DMS153 treated with DMSO at 0.1 percent for 48 hours (cell line): ENCODE measurements around the gene NRCAM.
"Not testable (repeated sequence)": the region's sequence is repeated elsewhere in the genome, so short reads cannot be mapped to it uniquely, and the experiment has no call there.

ENCODE experiments used
- DNase-seq: peaks from one replicate; lab custom pipeline; 2025; ENCODE audit not compliant: unreplicated experiment; lab: John Stamatoyannopoulos, UW

Gene NRCAM

GRCh38 chr7:108289852-108290251, 166.4 kb downstream of the NRCAM start:
- DNase-seq: no peak

GRCh38 chr7:108287857-108288256, 168.4 kb downstream of the NRCAM start:
- no peak for DNase-seq

GRCh38 chr7:108286290-108286904, 169.8 kb downstream of the NRCAM start:
- peak; percentile 61 for DNase-seq

- no peak for DNase-seq
Observed at GRCh38 chr7:108285778-108286177, 170.5 kb downstream of the NRCAM start.

GRCh38 chr7:108285003-108285368, 171.2 kb downstream of the NRCAM start:
- no peak for DNase-seq

GRCh38 chr7:108284349-108285002, 171.8 kb downstream of the NRCAM start:
- no peak for DNase-seq

GRCh38 chr7:108283252-108283651, 173.0 kb downstream of the NRCAM start:
- no peak for DNase-seq

- no peak for DNase-seq
Observed at GRCh38 chr7:108282427-108282996, 173.7 kb downstream of the NRCAM start.

- peak; percentile 34 for DNase-seq
Observed at GRCh38 chr7:108280136-108280535, 176.1 kb downstream of the NRCAM start.

GRCh38 chr7:108278776-108279175, 177.5 kb downstream of the NRCAM start:
- no peak for DNase-seq

GRCh38 chr7:108278281-108278680, 178.0 kb downstream of the NRCAM start:
- DNase-seq: no peak

GRCh38 chr7:108274447-108274846, 181.8 kb downstream of the NRCAM start:
- DNase-seq: not testable (repeated sequence)

- not testable (repeated sequence) for DNase-seq
Observed at GRCh38 chr7:108272891-108273290, 183.3 kb downstream of the NRCAM start.

- no peak for DNase-seq
Observed at GRCh38 chr7:108270385-108271015, 185.7 kb downstream of the NRCAM start.

- DNase-seq: no peak
Observed at GRCh38 chr7:108268200-108268820, 187.9 kb downstream of the NRCAM start.

- DNase-seq: no peak
Observed at GRCh38 chr7:108267615-108268014, 188.6 kb downstream of the NRCAM start.

- DNase-seq: no peak
Observed at GRCh38 chr7:108266491-108266890, 189.7 kb downstream of the NRCAM start.

GRCh38 chr7:108266035-108266434, 190.2 kb downstream of the NRCAM start:
- DNase-seq: no peak

- DNase-seq: no peak
Observed at GRCh38 chr7:108265007-108265406, 191.2 kb downstream of the NRCAM start.

GRCh38 chr7:108263425-108263824, 192.8 kb downstream of the NRCAM start:
- no peak for DNase-seq

- no peak for DNase-seq
Observed at GRCh38 chr7:108261560-108262255, 194.5 kb downstream of the NRCAM start.
